Lung (tissue), 12 donors: ENCODE data around the gene USH1G. TPM values are rescaled to one million over a fixed set of nuclear protein-coding genes. Genes with fewer than 3 reads are reported as not detected.
"Not testable (repeated sequence)": the region's sequence is repeated elsewhere in the genome, so short reads cannot be mapped to it uniquely, and the experiment has no call there.

Experiments used
- ATAC-seq: fragments of 200-7000 bp; cut with Tn5 transposase; one replicate; pipeline ENCODE4 v1.9.1; 2020; ENCODE audit warnings: moderate number of reproducible peaks; ENCODE audit not compliant: insufficient read depth, low FRiP score
- DNase-seq, 3 donors: peaks; one replicate each; pipeline ENCODE4 v3.0.0-alpha.2; 2013 to 2017
- H3K27ac ChIP-seq, 2 donors: one replicate each; pipeline ENCODE4 v1.5.1; 2013; ENCODE audit warnings: mild to moderate bottlenecking in 2 of 2, moderate library complexity in 2 of 2, control low read depth in 1 of 2, inconsistent platforms in 1 of 2, low read depth in 1 of 2, low read length in 1 of 2
- H3K27me3 ChIP-seq, 3 donors: one replicate each; pipeline ENCODE4 v1.5.1; 2013; ENCODE audit warnings: low read length in 2 of 3; ENCODE audit not compliant: control insufficient read depth in 3 of 3, insufficient read depth in 3 of 3
- H3K36me3 ChIP-seq, 4 donors: one replicate each; pipeline ENCODE4 v1.5.1; 2013; ENCODE audit warnings: low read length in 4 of 4, mild to moderate bottlenecking in 1 of 4, moderate library complexity in 1 of 4; ENCODE audit not compliant: control insufficient read depth in 4 of 4, insufficient read depth in 4 of 4
- H3K4me1 ChIP-seq, 5 donors: one replicate each; pipeline ENCODE4 v1.5.1; 2013; ENCODE audit warnings: low read length in 5 of 5, mild to moderate bottlenecking in 2 of 5, moderate library complexity in 1 of 5; ENCODE audit not compliant: control insufficient read depth in 5 of 5, insufficient read depth in 5 of 5
- H3K4me3 ChIP-seq: one replicate; pipeline ENCODE4 v1.5.1; 2013; ENCODE audit warnings: mild to moderate bottlenecking, control low read depth, moderate library complexity
- H3K9ac ChIP-seq, 2 donors: one replicate each; pipeline ENCODE4 v1.5.1; 2013; ENCODE audit warnings: low read length in 2 of 2, control low read depth in 1 of 2; ENCODE audit not compliant: insufficient read depth in 1 of 2
- H3K9me3 ChIP-seq, 4 donors: one replicate each; pipeline ENCODE4 v1.5.1; 2013; ENCODE audit warnings: low read length in 3 of 4, mild to moderate bottlenecking in 1 of 4, moderate library complexity in 1 of 4; ENCODE audit not compliant: control insufficient read depth in 4 of 4, insufficient read depth in 3 of 4
- WGBS, 2 donors: extraction: QIAGEN DNeasy Blood & Tissue Kit; methylation state at CpG; one replicate each; pipeline ENCODE4 v1.1.7; 2013; 5-methylcytosine and 5-hydroxymethylcytosine counted together
- polyA plus RNA-seq, 2 donors: library from polyadenylated mRNA; stranded (reverse); fragments of 200-250 nt; gene quantifications; one replicate each; pipeline ENCODE4 v1.2.1, GENCODE V29; 2013
- total RNA-seq, 2 donors: library from RNA; depleted of rRNA in 1 of 2; stranded (reverse); fragments of >200 nt in 1 of 2; gene quantifications; one replicate each; pipeline ENCODE4 v1.2.1, GENCODE V29; 2014 to 2021
- TF ChIP-seq, protein P1 (sequence below): IDR thresholded peaks from 2 replicates; pipeline ENCODE4 v1.5.1; 2012; ENCODE audit warnings: mild to moderate bottlenecking; ENCODE audit errors: control extremely low read depth, extremely low read depth
- donor health status: control.
- donor health status: control.
- donor health status: Bipolar disorder and iron deficiency.
- donor health status: healthy.
- donor health status: DM: yes; HTN: yes; CAD: no.

Gene USH1G
- total and polyA plus RNA-seq, 4 donors = 0.01 TPM; not detected in 3

DNA sequence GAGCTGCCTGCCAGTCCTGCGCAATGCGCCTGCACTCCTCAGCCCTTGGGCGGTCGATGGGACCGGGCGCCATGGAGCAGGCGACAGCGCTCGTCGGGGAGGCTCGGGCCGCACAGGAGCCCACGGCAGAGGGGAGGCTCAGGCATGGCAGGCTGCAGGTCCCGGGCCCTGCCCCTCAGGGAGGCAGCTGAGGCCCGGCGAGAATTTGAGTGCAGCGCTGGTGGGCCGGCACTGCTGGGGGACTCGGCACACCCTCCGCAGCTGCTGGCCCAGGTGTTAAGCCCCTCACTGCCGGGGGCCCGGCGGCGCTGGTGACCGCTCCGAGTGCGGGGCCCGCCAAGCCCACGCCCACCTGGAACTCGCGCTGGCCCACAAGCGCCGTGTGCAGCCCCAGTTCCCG, 16.0 kb downstream of the USH1G start:
- WGBS, 2 donors = 97% methylated on average over 32 to 34 of the region's 34 CpGs
- ATAC-seq (no peak), DNase-seq (no peak)
- no peaks in the 10 kb centered on the region for H3K36me3 ChIP-seq
- no peaks in the 10 kb centered on the region for H3K4me1 ChIP-seq
- no peak overlapping the region for H3K27ac ChIP-seq
- no peaks in the 10 kb centered on the region for H3K27me3 ChIP-seq
- H3K9me3 ChIP-seq = no peaks in the 10 kb centered on the region
- H3K4me3 ChIP-seq = no peak overlapping the region
- TF ChIP-seq, protein P1, sequence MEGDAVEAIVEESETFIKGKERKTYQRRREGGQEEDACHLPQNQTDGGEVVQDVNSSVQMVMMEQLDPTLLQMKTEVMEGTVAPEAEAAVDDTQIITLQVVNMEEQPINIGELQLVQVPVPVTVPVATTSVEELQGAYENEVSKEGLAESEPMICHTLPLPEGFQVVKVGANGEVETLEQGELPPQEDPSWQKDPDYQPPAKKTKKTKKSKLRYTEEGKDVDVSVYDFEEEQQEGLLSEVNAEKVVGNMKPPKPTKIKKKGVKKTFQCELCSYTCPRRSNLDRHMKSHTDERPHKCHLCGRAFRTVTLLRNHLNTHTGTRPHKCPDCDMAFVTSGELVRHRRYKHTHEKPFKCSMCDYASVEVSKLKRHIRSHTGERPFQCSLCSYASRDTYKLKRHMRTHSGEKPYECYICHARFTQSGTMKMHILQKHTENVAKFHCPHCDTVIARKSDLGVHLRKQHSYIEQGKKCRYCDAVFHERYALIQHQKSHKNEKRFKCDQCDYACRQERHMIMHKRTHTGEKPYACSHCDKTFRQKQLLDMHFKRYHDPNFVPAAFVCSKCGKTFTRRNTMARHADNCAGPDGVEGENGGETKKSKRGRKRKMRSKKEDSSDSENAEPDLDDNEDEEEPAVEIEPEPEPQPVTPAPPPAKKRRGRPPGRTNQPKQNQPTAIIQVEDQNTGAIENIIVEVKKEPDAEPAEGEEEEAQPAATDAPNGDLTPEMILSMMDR = no peak
- no peak overlapping the region for H3K9ac ChIP-seq

GRCh38 chr17:74906214-74906793, 16.8 kb downstream of the USH1G start:
- H3K36me3 ChIP-seq, DNase-seq, H3K9ac ChIP-seq, H3K27ac ChIP-seq, H3K27me3 ChIP-seq, ATAC-seq, H3K4me1 ChIP-seq, H3K9me3 ChIP-seq, H3K4me3 ChIP-seq: not testable (repeated sequence)
- whole genome bisulfite sequencing, 2 donors = 72 to 75% methylated on average over 6 of the region's 6 CpGs

- ATAC-seq (no peak), DNase-seq (no peak)
- no peaks in the 10 kb centered on the region for H3K36me3 ChIP-seq
- 80 to 81% methylated on average over 7 of the region's 7 CpGs for WGBS, 2 donors
- H3K4me1 ChIP-seq = no peaks in the 10 kb centered on the region
- H3K4me3 ChIP-seq = no peak overlapping the region
- H3K9me3 ChIP-seq = peaks cover 0 to 3% (median 0%) of the 10 kb centered on the region in 4 donors
- no peaks in the 10 kb centered on the region for H3K27me3 ChIP-seq
- H3K27ac ChIP-seq = no peak overlapping the region
- no peak overlapping the region for H3K9ac ChIP-seq
- TF ChIP-seq, protein P1 = no peak
Measured at GRCh38 chr17:74904687-74905409, 18.2 kb downstream of the USH1G start.

DNA sequence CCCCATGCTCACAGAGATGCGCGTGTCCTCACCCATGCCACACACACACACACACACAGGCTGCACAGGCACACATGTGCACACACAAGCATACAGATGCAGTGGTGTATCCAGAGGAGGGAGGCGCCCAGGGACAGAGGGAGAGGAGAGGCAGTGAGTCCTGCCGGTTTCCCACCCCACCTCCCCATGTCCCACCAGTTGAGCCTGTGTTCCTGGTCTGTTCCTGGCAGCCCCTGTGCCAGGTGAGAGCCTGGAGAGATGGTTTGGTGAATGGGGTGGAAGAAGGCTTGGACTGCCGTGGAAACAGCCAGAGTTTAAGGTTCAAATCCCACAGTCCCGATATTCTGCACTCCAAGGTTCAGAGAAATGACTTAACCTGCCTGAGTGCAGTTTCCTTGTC, 19.4 kb downstream of the USH1G start:
- Histone ChIP-seq H3K27ac (no peak overlapping the region), H3K9ac (no peak overlapping the region), H3K27me3 (no peaks in the 10 kb centered on the region), H3K4me3 (no peak overlapping the region), H3K36me3 (no peaks in the 10 kb centered on the region), H3K4me1 (no peaks in the 10 kb centered on the region), H3K9me3 (peaks cover 0 to 3% (median 0%) of the 10 kb centered on the region in 4 donors)
- no peak for DNase-seq
- no peak for ATAC-seq
- TF ChIP-seq, protein P1 = no peak
- WGBS, 2 donors = 73 to 77% methylated on average over 6 of the region's 6 CpGs
